ENCODE measurements around the gene DAPK1. TPM values are rescaled to one million over a fixed set of nuclear protein-coding genes. Genes with fewer than 3 reads are reported as not detected.

DAPK1 gene
- total and polyA plus RNA-seq, 5 donors from 2014 or later: 0.14 to 3.5 (median 0.42) TPM; not detected in 2

GRCh38 chr9:87519461-87519860 is 21.8 kb downstream of the DAPK1 start:
- no peak overlapping the region for H3K27ac Mint-ChIP-seq
- no peaks in the 10 kb centered on the region for H3K9me3 ChIP-seq (ENCODE audit: control insufficient read depth in 2 of 2, low read length in 2 of 2)
- no peaks in the 10 kb centered on the region for H3K4me1 ChIP-seq (ENCODE audit: control insufficient read depth, insufficient read depth, low read length, poor library complexity, severe bottlenecking)
- DNase-seq (no peak), ATAC-seq (ENCODE audit: low read depth in 2 of 2) (no peak)
- H3K4me1 Mint-ChIP-seq: peaks cover 0 to 3% (median 0%) of the 10 kb centered on the region in 4 donors
- no peak overlapping the region for H3K4me3 ChIP-seq (ENCODE audit: low read depth, low read length)
- no peaks in the 10 kb centered on the region for H3K36me3 Mint-ChIP-seq
- no peaks in the 10 kb centered on the region for H3K27me3 ChIP-seq (ENCODE audit: control insufficient read depth, insufficient read depth, low read length)
- H3K27me3 Mint-ChIP-seq: no peaks in the 10 kb centered on the region
- peaks cover 0 to 1% (median 0%) of the 10 kb centered on the region in 7 donors for H3K9me3 Mint-ChIP-seq
- no peaks in the 10 kb centered on the region for H3K36me3 ChIP-seq (ENCODE audit: control insufficient read depth, insufficient read depth, low read length)
- no peak overlapping the region for H3K4me3 Mint-ChIP-seq
- H3K27ac ChIP-seq (ENCODE audit: insufficient read depth, low read length, poor library complexity, severe bottlenecking): no peak overlapping the region

GRCh38 chr9:87520172-87520683 is 22.6 kb downstream of the DAPK1 start:
- no peak overlapping the region for H3K27ac Mint-ChIP-seq
- no peaks in the 10 kb centered on the region for H3K4me1 ChIP-seq (ENCODE audit: control insufficient read depth, insufficient read depth, low read length, poor library complexity, severe bottlenecking)
- H3K9me3 ChIP-seq (ENCODE audit: control insufficient read depth in 2 of 2, low read length in 2 of 2): no peaks in the 10 kb centered on the region
- no peaks in the 10 kb centered on the region for H3K36me3 Mint-ChIP-seq
- no peak overlapping the region for H3K27ac ChIP-seq (ENCODE audit: insufficient read depth, low read length, poor library complexity, severe bottlenecking)
- H3K27me3 ChIP-seq (ENCODE audit: control insufficient read depth, insufficient read depth, low read length): no peaks in the 10 kb centered on the region
- H3K4me3 Mint-ChIP-seq: peak overlapping the region in 2 of 4 donors; percentile 23 to 29
- DNase-seq (no peak), ATAC-seq (ENCODE audit: low read depth in 2 of 2) (no peak)
- H3K9me3 Mint-ChIP-seq: peaks cover 0 to 1% (median 0%) of the 10 kb centered on the region in 7 donors
- H3K36me3 ChIP-seq (ENCODE audit: control insufficient read depth, insufficient read depth, low read length): no peaks in the 10 kb centered on the region
- H3K4me3 ChIP-seq (ENCODE audit: low read depth, low read length): no peak overlapping the region
- peaks cover 0 to 3% (median 0%) of the 10 kb centered on the region in 4 donors for H3K4me1 Mint-ChIP-seq
- no peaks in the 10 kb centered on the region for H3K27me3 Mint-ChIP-seq

GRCh38 chr9:87521834-87522233 is 24.2 kb downstream of the DAPK1 start:
- Mint-ChIP-seq H3K36me3 (no peaks in the 10 kb centered on the region), H3K27ac (no peak overlapping the region), H3K27me3 (no peaks in the 10 kb centered on the region), H3K4me1 (peaks cover 0 to 3% (median 0%) of the 10 kb centered on the region in 4 donors), H3K4me3 (no peak overlapping the region), H3K9me3 (no peaks in the 10 kb centered on the region)
- H3K4me3 ChIP-seq (ENCODE audit: low read depth, low read length): no peak overlapping the region
- DNase-seq (no peak), ATAC-seq (ENCODE audit: low read depth in 2 of 2) (no peak)
- H3K27me3 ChIP-seq (ENCODE audit: control insufficient read depth, insufficient read depth, low read length): no peaks in the 10 kb centered on the region
- H3K9me3 ChIP-seq (ENCODE audit: control insufficient read depth in 2 of 2, low read length in 2 of 2): no peaks in the 10 kb centered on the region
- no peak overlapping the region for H3K27ac ChIP-seq (ENCODE audit: insufficient read depth, low read length, poor library complexity, severe bottlenecking)
- H3K4me1 ChIP-seq (ENCODE audit: control insufficient read depth, insufficient read depth, low read length, poor library complexity, severe bottlenecking): no peaks in the 10 kb centered on the region
- no peaks in the 10 kb centered on the region for H3K36me3 ChIP-seq (ENCODE audit: control insufficient read depth, insufficient read depth, low read length)

GRCh38 chr9:87524061-87524460 is 26.4 kb downstream of the DAPK1 start:
- Histone ChIP-seq H3K4me1 (ENCODE audit: control insufficient read depth, insufficient read depth, low read length, poor library complexity, severe bottlenecking) (no peaks in the 10 kb centered on the region), H3K27ac (ENCODE audit: insufficient read depth, low read length, poor library complexity, severe bottlenecking) (no peak overlapping the region), H3K36me3 (ENCODE audit: control insufficient read depth, insufficient read depth, low read length) (no peaks in the 10 kb centered on the region), H3K27me3 (ENCODE audit: control insufficient read depth, insufficient read depth, low read length) (no peaks in the 10 kb centered on the region), H3K9me3 (ENCODE audit: control insufficient read depth in 2 of 2, low read length in 2 of 2) (no peaks in the 10 kb centered on the region), H3K4me3 (ENCODE audit: low read depth, low read length) (no peak overlapping the region)
- Mint-ChIP-seq H3K4me1 (peaks cover 0 to 3% (median 0%) of the 10 kb centered on the region in 4 donors), H3K27ac (no peak overlapping the region), H3K9me3 (no peaks in the 10 kb centered on the region), H3K27me3 (no peaks in the 10 kb centered on the region), H3K4me3 (no peak overlapping the region), H3K36me3 (no peaks in the 10 kb centered on the region)
- ATAC-seq (ENCODE audit: low read depth in 2 of 2) (no peak), DNase-seq (no peak)

DNA sequence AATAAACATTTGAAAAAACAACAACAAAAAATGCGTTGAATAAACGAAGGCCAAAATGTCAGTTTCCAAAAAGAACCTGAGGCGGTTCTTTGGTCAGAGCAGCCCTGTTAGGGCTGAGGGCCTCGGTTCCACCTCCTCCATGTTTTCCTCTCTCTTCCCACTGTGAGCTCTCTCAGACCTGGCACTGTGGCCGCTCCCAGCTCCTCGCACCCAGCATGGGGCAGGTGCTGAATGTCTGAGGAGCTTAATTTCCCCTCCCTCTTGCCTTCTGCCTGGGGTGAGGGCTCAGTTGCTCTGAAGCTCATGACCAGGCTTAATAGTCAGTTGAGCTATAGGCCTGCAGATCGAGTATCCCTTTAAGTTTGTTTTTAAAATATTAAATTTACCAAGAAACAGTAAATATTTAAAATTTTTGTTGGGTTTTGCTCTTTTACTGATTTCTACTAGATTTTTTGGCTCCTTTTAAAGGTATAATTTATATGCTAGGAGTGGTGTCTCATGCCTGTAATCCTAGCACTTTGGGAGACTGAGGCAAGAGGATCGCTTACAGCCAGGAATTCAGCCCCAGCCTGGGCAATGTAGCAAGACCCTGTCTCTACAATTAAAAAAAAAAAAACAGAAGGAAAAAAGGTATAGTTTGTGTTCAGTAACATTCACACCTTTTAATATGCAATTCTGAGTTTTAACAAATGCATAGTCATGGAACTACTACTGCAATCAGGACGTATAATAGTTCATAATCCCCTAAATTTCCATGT is 28.1 kb downstream of the DAPK1 start:
- Mint-ChIP-seq H3K9me3 (no peaks in the 10 kb centered on the region), H3K4me1 (no peaks in the 10 kb centered on the region), H3K27me3 (no peaks in the 10 kb centered on the region), H3K36me3 (no peaks in the 10 kb centered on the region), H3K4me3 (no peak overlapping the region), H3K27ac (peak overlapping the region in 1 of 3 donors; percentile 48)
- Histone ChIP-seq H3K9me3 (ENCODE audit: control insufficient read depth in 2 of 2, low read length in 2 of 2) (no peaks in the 10 kb centered on the region), H3K4me3 (ENCODE audit: low read depth, low read length) (no peak overlapping the region), H3K4me1 (ENCODE audit: control insufficient read depth, insufficient read depth, low read length, poor library complexity, severe bottlenecking) (no peaks in the 10 kb centered on the region), H3K36me3 (ENCODE audit: control insufficient read depth, insufficient read depth, low read length) (no peaks in the 10 kb centered on the region), H3K27me3 (ENCODE audit: control insufficient read depth, insufficient read depth, low read length) (no peaks in the 10 kb centered on the region), H3K27ac (ENCODE audit: insufficient read depth, low read length, poor library complexity, severe bottlenecking) (no peak overlapping the region)
- ATAC-seq (ENCODE audit: low read depth in 2 of 2): no peak
- no peak for DNase-seq

- H3K36me3 ChIP-seq (ENCODE audit: control insufficient read depth, insufficient read depth, low read length): no peaks in the 10 kb centered on the region
- no peak overlapping the region for H3K4me3 ChIP-seq (ENCODE audit: low read depth, low read length)
- Mint-ChIP-seq H3K27ac (no peak overlapping the region), H3K27me3 (no peaks in the 10 kb centered on the region), H3K4me1 (no peaks in the 10 kb centered on the region), H3K4me3 (no peak overlapping the region), H3K9me3 (no peaks in the 10 kb centered on the region), H3K36me3 (no peaks in the 10 kb centered on the region)
- H3K4me1 ChIP-seq (ENCODE audit: control insufficient read depth, insufficient read depth, low read length, poor library complexity, severe bottlenecking): no peaks in the 10 kb centered on the region
- no peak overlapping the region for H3K27ac ChIP-seq (ENCODE audit: insufficient read depth, low read length, poor library complexity, severe bottlenecking)
- ATAC-seq (ENCODE audit: low read depth in 2 of 2) (no peak), DNase-seq (no peak)
- no peaks in the 10 kb centered on the region for H3K9me3 ChIP-seq (ENCODE audit: control insufficient read depth in 2 of 2, low read length in 2 of 2)
- H3K27me3 ChIP-seq (ENCODE audit: control insufficient read depth, insufficient read depth, low read length): no peaks in the 10 kb centered on the region
These were observed 29.7 kb downstream of the DAPK1 start for GRCh38 chr9:87527211-87527916.

GRCh38 chr9:87528969-87529368 is 31.3 kb downstream of the DAPK1 start:
- Mint-ChIP-seq H3K27me3 (no peaks in the 10 kb centered on the region), H3K4me3 (no peak overlapping the region), H3K4me1 (no peaks in the 10 kb centered on the region), H3K36me3 (no peaks in the 10 kb centered on the region), H3K9me3 (no peaks in the 10 kb centered on the region), H3K27ac (peak overlapping the region in 1 of 3 donors; percentile 31)
- no peaks in the 10 kb centered on the region for H3K9me3 ChIP-seq (ENCODE audit: control insufficient read depth in 2 of 2, low read length in 2 of 2)
- no peaks in the 10 kb centered on the region for H3K4me1 ChIP-seq (ENCODE audit: control insufficient read depth, insufficient read depth, low read length, poor library complexity, severe bottlenecking)
- no peak overlapping the region for H3K27ac ChIP-seq (ENCODE audit: insufficient read depth, low read length, poor library complexity, severe bottlenecking)
- ATAC-seq (ENCODE audit: low read depth in 2 of 2) (no peak), DNase-seq (no peak)
- H3K4me3 ChIP-seq (ENCODE audit: low read depth, low read length): no peak overlapping the region
- H3K27me3 ChIP-seq (ENCODE audit: control insufficient read depth, insufficient read depth, low read length): no peaks in the 10 kb centered on the region
- no peaks in the 10 kb centered on the region for H3K36me3 ChIP-seq (ENCODE audit: control insufficient read depth, insufficient read depth, low read length)

Measured in CD4-positive, CD25-positive, alpha-beta regulatory T cell (primary cell).